Heart right ventricle (tissue), 16 donors: ENCODE data around the gene ARHGAP12. TPM values are rescaled to one million over a fixed set of nuclear protein-coding genes. Genes with fewer than 3 reads are reported as not detected.

Experiments
- ATAC-seq, 8 donors: fragments of 200-7000 bp; cut with Tn5 transposase; one replicate each; pipeline ENCODE4 v1.9.1; 2020; ENCODE audit warnings: mild to moderate bottlenecking in 8 of 8, moderate library complexity in 8 of 8, moderate number of reproducible peaks in 1 of 8
- DNase-seq, 2 donors: peaks; one replicate each; pipeline ENCODE4 v3.0.0-alpha.2; 2020
- H3K27ac ChIP-seq, 10 donors: fragments of 200-600 bp; sonication (generic) in 2 of 10; one replicate each; pipeline versions ENCODE4 v1.5.0 to v1.8.0; 2020 to 2022; ENCODE audit warnings: mild to moderate bottlenecking in 3 of 10
- H3K27me3 ChIP-seq, 7 donors: fragments of 200-600 bp; one replicate each; pipeline ENCODE4 v1.8.0; 2021 to 2022; ENCODE audit warnings: mild to moderate bottlenecking in 2 of 7
- H3K36me3 ChIP-seq, 9 donors: fragments of 200-600 bp; sonication (generic) in 1 of 9; one replicate each; pipeline versions ENCODE4 v1.5.0 to v1.8.0; 2020 to 2022; ENCODE audit warnings: mild to moderate bottlenecking in 2 of 9
- H3K4me1 ChIP-seq, 9 donors: fragments of 200-600 bp; sonication (generic) in 1 of 9; one replicate each; pipeline versions ENCODE4 v1.5.0 to v1.8.0; 2020 to 2022; ENCODE audit warnings: mild to moderate bottlenecking in 4 of 9
- H3K4me3 ChIP-seq, 10 donors: fragments of 200-600 bp; sonication (generic) in 2 of 10; one replicate each; pipeline versions ENCODE4 v1.5.0 to v1.8.0; 2020 to 2022; ENCODE audit warnings: mild to moderate bottlenecking in 7 of 10, moderate library complexity in 2 of 10
- H3K9me3 ChIP-seq, 11 donors: fragments of 200-600 bp in 10 of 11; sonication (generic) in 2 of 11; one replicate each; pipeline versions ENCODE4 v1.5.0 to v1.8.0; 2013 to 2022; ENCODE audit warnings: mild to moderate bottlenecking in 2 of 11, control low read depth in 1 of 11, moderate library complexity in 1 of 11
- CTCF ChIP-seq, 9 donors: fragments of 200-600 bp; sonication (generic) in 2 of 9; IDR thresholded peaks; one replicate each; pipeline versions ENCODE4 v1.5.0 to v1.8.0; 2021 to 2022; ENCODE audit warnings: antibody characterized with exemption in 9 of 9, mild to moderate bottlenecking in 5 of 9, moderate library complexity in 1 of 9
- WGBS, 2 donors: extraction: QIAGEN DNeasy Blood & Tissue Kit; methylation state at CpG; one replicate each; pipeline ENCODE4 v1.1.7; 2013; ENCODE audit warnings: inconsistent platforms in 1 of 2; 5-methylcytosine and 5-hydroxymethylcytosine counted together
- intact Hi-C, 10 donors: fragments of 100-400 bp; cut with DNase I; formaldehyde crosslinking; loops; one replicate each; pipeline versions ENCODE4 v1.11.1 to v1.14.2; 2022
- polyA plus RNA-seq, 2 donors: library from polyadenylated mRNA; stranded (reverse); fragments of 200-250 nt; gene quantifications; one replicate each; pipeline ENCODE4 v1.2.3, GENCODE V29; 2013
- total RNA-seq, 10 donors: library from RNA; stranded (reverse); fragmentation: NEBNext Ultra II Directional in 3 of 10; extraction: Animal tissue kit (Norgen Biotek cat#: 25700) in 3 of 10; gene quantifications; one replicate each; pipeline versions ENCODE4 v1.2.1 to v1.2.4, GENCODE V29; 2021 to 2023
- donor health status: Arrhythmogenic right ventricular cardiomyopathy.
- donor health status: ischemic (EF 13 %, LVEDD 7.1; RV severe dilation, severe dysfunction).
- donor health status: healthy with polysubstance abuse.
- donor health status: DM: no; HTN: yes; CAD: no.
- donor health status: DM: no; HTN: no; CAD: no.
- donor health status: ischemic (EF 25% LVEDD 6.9; RV normal size, moderate dysfunction).
- donor health status: ischemic (EF 25% LVEDD 5.7; RV mildly dilated, moderate dysfunction).
- donor health status: healthy.
- donor health status: DM: yes; HTN: yes; CAD: no.
- donor health status: Ischemic cardiomyopathy.
- donor health status: ischemic (EF 35%, LVEDD 5.7; RV mildly dilated, moderate dysfunction).
- donor health status: nonischemic (EF 11% LVEDD 7.7; RV severe dilation, severe dysfunction).
- donor health status: DM: yes; HTN: yes; CAD: no.
- donor health status: PGD.
- donor health status: ischemic (EF 29% LVEDD 5.4; RV normal size, mild dysfunction).
- donor health status: nonischemic (EF 23%, LVEDD 6.1; RV moderate dilation, normal function).

The ARHGAP12 gene
- total and polyA plus RNA-seq, 12 donors = 7.6 to 35.2 (median 21.0) TPM

- ATAC-seq = peak in 1 of 8 donors; percentile 49
- Histone ChIP-seq H3K36me3 (no peaks in the 10 kb centered on the region), H3K9me3 (no peaks in the 10 kb centered on the region), H3K4me3 (peak overlapping the region in 1 of 10 donors; percentile 4), H3K27ac (peak overlapping the region in 1 of 10 donors; percentile 29), H3K4me1 (no peaks in the 10 kb centered on the region), H3K27me3 (no peaks in the 10 kb centered on the region)
- intact Hi-C loops = no loop called here
- no peak for DNase-seq
- WGBS, 2 donors = 70 to 72% methylated on average over 5 of the region's 5 CpGs
- TF ChIP-seq CTCF (IDR thresholded peaks at IDR 0.05) = no peak
Measured at GRCh38 chr10:31936933-31937332, 8.3 kb upstream of the ARHGAP12 start.

- intact Hi-C loops = no loop called here
- DNase-seq (no peak), ATAC-seq (no peak)
- 89 to 93% methylated on average over 1 of the region's 1 CpG for WGBS, 2 donors
- no peaks in the 10 kb centered on the region for H3K36me3 ChIP-seq
- H3K9me3 ChIP-seq = no peaks in the 10 kb centered on the region
- H3K4me1 ChIP-seq = peaks cover 0 to 1% (median 0%) of the 10 kb centered on the region in 9 donors
- no peak overlapping the region for H3K27ac ChIP-seq
- TF ChIP-seq CTCF (IDR thresholded peaks at IDR 0.05) = no peak
- H3K4me3 ChIP-seq = no peak overlapping the region
- no peaks in the 10 kb centered on the region for H3K27me3 ChIP-seq
Measured at GRCh38 chr10:31936086-31936485, 7.5 kb upstream of the ARHGAP12 start.

- H3K4me1 ChIP-seq = peaks cover 0 to 6% (median 2%) of the 10 kb centered on the region in 9 donors
- no peak for TF ChIP-seq CTCF (IDR thresholded peaks at IDR 0.05)
- WGBS, 2 donors = 97 to 99% methylated on average over 4 of the region's 4 CpGs
- no peaks in the 10 kb centered on the region for H3K9me3 ChIP-seq
- no peak overlapping the region for H3K27ac ChIP-seq
- H3K4me3 ChIP-seq = no peak overlapping the region
- intact Hi-C loops = no loop called here
- H3K36me3 ChIP-seq = no peaks in the 10 kb centered on the region
- DNase-seq (no peak), ATAC-seq (no peak)
- H3K27me3 ChIP-seq = no peaks in the 10 kb centered on the region
Measured at GRCh38 chr10:31935678-31936077, 7.0 kb upstream of the ARHGAP12 start.

GRCh38 chr10:31932838-31933237 lies 4.2 kb upstream of the ARHGAP12 start:
- Histone ChIP-seq H3K4me3 (no peak overlapping the region), H3K27ac (no peak overlapping the region), H3K27me3 (no peaks in the 10 kb centered on the region), H3K36me3 (no peaks in the 10 kb centered on the region), H3K4me1 (peaks cover 0 to 18% (median 13%) of the 10 kb centered on the region in 9 donors), H3K9me3 (no peaks in the 10 kb centered on the region)
- no peak for ATAC-seq
- intact Hi-C loops = no loop called here
- TF ChIP-seq CTCF (IDR thresholded peaks at IDR 0.05) = no peak
- no peak for DNase-seq
